HG02759 (cell line): ENCODE results near the gene TDRD5.
A peak's percentile ranks its signal among the peaks of the same experiment; 100 is the strongest.
"Not testable (repeated sequence)": the region's sequence is repeated elsewhere in the genome, so short reads cannot be mapped to it uniquely, and the experiment has no call there.

Experiments used
- ATAC-seq: cut with Tn5 transposase; IDR thresholded peaks from one replicate; pipeline ENCODE4 v1.9.1; 2021; ENCODE audit warnings: mild to moderate bottlenecking, moderate library complexity; ENCODE audit not compliant: unreplicated experiment

TDRD5 gene

DNA sequence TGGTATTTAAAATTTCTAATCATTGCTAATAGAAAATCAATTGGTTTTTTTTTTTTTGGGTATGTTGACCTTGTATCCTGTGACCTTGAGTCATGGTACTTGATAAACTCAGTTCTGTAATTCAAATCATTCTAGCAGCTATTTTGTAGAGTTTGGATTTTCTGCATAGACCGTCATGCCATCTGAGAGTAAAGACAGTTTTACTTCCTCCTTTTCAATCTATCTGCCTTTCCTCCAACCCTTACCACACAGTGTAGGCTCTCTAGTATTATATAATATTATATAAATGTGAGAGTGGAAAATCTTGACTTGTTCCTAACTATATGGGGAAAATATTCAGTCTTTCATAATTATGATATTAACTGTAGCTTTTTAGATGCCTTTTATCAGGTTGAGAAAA lies 7.0 kb downstream of the TDRD5 start:
- ATAC-seq, result no peak

DNA sequence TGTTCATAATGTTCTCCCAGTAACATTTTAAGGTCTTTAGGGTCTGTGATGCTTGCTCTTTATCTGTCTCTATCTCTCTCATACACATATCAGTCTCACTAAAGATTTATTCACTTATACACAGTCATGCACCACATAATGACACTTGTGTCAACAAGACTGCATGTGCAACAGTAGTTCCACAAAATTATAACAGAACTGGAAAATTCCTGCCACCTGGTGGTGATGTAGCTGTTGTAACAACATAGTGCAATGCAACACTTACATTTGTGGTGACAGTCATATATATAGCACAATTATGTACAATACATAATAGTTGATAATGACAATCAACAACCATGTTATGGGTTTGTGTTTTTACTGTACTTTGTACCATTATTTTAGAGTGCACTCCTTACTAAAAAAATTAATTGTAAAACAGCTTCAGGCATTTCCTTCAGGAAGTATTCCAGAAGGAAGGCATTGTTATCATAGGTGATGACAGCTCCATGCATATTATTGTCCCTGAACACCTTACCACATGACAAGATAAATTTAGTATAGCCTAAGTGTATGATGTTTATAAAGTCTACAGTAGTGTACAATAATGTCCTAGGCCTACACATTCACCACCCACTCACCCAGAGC lies 8.1 kb downstream of the TDRD5 start:
- no peak for ATAC-seq

DNA sequence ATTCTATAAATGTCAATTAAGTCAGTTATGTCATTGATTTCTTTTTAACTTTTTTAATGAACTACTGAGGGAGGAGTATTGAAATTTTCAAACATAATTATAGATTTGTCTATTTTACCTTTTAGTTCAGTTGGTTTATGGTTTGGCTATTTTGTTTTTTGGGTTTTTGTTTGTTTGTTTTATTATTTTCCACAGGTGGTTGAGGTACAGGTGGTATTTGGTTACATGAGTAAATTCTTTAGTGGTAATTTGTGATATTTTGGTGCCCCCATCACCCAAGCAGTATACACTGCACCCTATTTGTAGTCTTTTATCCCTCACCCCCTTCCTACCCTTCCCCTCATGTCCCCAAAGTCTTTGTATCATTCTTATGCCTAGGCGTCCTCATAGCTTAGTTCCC lies 9.5 kb downstream of the TDRD5 start:
- ATAC-seq, result no peak

DNA sequence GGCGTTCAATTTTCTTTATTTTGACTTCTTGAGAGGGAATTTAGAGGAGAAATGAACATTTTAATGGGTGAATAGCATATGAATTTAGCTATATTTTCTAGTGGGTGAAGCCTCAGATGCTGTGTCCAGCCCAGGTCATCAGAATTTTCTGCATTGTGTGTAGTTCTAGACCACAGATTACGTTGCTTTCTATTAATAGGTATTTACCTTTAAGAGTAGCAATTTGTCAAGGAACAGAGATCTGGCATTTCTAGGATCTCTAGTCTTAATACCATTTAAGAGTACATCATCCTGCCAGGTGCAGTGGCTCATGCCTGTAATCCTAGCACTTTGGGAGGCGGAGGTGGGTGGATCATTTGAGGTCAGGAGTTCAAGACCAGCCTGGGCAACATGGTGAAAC lies 20.7 kb downstream of the TDRD5 start:
- ATAC-seq, result no peak

DNA sequence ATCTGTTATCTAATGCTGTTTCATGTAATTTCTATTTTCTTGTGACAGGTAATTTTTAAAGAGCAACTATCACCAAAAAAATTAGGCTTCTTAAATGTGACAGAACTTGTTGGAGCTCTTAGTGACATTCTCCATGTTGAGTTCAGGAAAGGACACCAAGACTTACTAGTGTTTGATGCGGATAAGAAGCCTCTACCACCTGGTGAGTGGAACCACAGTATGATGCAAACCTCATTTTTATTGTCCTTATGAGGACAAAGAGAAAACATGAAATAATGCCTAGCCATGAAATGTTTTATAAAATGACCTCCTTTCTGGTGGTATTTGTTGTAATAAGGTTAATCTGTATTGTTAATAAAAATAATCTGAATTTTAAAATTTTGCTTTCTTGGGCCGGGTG lies 39.1 kb downstream of the TDRD5 start:
- ATAC-seq, result no peak

DNA sequence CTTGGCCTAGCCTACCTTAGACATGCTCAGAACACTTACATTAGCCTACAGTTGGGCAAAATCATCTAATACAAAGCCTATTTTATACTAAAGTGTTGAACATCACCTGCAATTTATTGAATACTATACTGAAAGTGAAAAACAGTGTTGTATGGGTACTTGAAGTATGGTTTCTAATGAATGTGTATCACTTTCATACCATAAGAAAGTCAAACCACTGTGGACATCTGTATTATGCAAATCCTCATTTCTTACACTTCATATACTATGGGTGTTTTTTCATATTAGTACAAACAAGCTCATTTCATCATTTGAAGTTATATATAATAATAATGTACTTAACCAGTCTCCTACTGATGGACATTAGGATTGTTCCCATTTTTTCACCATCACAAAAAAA lies 41.2 kb downstream of the TDRD5 start:
- ATAC-seq, result no peak

DNA sequence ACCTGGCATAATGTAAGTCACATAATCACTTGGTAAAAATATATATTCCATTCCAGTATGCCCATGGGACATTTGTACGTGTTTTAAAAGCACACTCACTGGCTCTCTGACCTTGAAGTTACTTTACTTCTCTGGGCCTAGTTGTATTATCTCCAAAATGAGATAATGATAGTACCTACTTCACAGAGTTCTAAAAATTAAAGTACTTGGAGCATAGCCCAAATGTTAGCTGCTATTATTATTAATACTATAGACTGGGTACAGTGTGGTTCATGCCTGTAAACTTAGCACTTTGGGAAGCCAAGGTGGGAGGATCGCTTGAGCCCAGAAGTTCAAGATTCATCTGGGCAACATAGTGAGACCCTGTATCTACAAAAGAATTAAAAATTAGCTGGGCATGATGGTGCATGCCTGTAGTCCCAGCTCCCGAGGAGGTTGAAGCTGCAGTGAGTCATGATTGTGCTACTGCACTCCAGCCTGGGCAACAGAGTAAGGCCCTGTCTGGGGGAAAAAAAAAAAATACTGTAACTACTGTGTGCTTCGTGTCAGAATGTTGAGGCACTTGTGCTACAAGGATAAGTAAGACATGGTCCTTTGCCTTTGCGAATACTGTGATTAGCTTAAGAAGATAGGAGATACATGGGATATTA lies 45.7 kb downstream of the TDRD5 start:
- ATAC-seq, result no peak

DNA sequence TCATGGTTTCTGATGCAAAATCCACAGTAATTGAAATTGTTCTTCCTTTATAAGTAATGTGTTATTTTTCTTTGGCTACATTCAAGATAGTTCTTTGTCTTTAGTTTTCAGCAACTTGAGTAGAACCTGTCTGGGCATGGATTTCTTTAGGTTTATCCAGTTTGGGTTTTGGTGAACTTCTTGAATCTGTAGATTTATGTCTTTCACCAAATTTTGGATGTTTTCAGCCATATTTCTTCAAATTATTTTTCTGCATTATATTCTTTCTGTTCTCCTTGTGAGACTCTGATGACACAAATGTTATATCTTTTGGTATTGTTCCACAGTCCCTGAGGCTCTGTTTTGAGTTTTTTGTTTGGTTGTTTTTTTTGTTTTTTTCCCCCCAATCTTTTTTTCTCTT lies 69.4 kb downstream of the TDRD5 start:
- no peak for ATAC-seq

DNA sequence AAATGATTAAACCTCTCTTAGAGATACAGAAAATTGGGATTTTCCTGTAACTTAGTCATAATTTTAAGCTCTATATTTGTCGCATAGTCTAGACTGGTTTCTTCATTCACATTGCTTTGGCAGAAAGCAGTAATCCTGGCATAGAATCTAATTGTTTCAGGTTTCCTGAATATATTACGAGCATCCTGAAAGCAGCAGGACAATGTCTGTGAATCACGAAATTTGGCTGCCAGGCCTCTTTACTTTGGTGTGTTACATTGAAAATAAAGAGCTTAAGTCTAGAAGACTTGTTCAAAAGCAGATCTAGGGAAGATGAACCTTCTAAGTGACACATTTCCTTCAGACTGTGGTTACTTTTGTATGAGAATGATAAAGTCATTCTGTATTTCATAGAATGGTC lies 72.2 kb downstream of the TDRD5 start:
- ATAC-seq, result no peak

DNA sequence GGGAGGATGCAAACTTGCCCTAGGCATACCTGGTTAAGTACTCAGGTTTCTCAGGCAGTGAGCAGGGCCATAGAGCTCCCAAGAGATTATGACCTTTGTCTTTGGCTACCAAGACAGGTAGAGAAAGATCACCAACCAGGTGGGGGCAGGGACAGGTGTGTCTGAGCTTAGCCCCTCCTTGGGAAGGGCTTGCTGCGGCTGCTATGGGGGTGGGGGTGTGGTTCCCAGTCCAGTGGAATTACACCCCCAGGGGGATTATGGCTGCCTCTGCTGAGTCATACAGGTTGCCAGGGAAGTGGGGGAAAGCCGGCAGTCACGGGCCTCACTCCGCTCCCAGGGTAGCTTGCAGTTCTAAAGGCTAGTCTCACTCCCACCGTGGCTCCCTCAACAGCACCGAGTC lies 86.2 kb downstream of the TDRD5 start:
- no peak for ATAC-seq

DNA sequence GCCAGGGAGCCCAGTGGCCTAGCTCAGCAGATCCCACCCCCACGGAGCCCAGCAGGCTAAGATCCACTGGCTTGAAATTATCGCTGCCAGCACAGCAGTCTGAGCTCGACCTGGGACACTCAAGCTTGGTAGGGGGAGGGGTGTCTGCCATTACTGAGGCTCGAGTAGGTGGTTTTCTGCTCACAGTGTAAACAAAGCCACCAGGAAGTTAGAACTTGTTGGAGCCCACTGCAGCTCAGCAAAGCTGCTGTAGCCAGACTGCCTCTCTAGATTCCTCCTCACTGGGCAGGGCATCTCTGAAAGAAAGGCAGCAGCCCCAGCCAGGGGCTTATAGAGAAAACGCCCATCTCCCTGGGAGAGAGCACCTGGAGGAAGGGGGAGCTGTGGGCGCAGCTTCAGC lies 102.9 kb downstream of the TDRD5 start:
- not testable (repeated sequence) for ATAC-seq

DNA sequence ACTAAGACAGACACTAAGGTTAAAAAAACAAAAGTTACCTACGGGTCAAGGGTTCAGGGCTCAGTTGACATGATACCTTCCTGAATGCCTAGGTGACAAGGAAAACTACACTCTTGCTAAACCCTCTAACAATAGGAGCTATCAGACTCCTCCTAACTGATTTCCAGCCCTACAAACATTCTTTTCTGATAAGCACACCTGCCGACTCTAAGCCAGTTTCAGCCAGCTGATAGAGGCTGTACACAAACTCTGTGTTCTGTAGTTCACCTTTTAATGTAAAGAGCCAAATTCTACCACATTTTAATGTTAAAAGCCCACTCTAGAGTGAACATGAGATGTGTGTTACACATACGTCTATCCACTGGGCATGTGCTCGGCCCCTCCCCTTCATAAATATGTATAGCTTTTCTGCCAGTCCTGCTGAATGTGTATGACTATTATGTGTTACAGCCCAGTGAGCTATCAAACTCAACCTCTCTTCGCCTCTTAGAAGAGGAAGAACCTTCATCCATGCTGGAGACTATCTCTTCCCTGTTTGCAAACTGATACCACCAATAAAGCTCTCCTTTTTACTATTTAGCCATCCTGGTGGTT lies 111.4 kb downstream of the TDRD5 start:
- no peak for ATAC-seq

DNA sequence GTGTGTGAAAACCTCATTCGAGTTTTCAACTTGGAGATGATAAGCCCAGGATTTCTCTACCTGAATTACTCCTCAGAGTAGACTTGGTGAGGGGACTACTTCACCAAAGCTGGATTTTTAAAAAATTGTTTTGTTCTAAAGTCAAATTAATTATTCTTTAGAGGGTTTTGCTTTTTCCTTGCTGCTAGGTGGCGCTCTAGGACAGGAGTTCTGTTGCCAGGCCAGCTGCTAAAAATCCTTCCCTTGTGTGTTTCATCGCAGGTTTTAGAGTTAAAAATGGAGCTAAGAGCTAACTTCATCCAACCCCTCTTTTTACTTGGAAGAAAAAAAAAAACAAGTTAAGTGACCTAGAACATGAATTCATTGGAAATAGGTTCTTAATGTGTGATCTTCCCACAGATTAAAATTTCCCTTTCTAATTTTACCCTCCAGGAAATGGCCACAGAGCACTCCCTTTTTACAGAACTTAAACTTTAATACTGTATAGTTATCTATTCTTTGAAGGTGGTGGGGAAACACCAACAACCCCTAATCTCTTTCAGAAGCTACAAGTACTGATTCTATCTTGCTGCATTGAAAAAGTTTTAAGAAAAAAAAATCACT lies 114.8 kb downstream of the TDRD5 start:
- no peak for ATAC-seq

DNA sequence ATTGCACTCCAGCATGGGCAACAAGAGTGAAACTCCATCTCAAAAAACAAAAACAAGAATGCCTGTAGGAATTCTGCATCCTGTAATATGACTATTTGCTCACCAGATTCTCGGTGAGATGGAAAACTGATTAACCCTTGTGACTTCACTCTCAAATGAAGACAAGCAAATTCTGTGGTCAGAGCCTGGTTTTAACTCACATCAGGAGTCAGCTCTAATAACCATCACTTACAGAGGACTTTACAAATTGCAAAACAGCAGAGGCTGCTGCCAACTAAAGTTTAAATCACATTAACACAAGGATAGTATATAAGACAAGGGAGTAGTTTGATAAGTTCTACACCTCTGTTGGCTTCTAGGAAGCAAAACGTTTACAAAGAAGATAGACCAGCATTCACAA lies 115.8 kb downstream of the TDRD5 start:
- no peak for ATAC-seq

DNA sequence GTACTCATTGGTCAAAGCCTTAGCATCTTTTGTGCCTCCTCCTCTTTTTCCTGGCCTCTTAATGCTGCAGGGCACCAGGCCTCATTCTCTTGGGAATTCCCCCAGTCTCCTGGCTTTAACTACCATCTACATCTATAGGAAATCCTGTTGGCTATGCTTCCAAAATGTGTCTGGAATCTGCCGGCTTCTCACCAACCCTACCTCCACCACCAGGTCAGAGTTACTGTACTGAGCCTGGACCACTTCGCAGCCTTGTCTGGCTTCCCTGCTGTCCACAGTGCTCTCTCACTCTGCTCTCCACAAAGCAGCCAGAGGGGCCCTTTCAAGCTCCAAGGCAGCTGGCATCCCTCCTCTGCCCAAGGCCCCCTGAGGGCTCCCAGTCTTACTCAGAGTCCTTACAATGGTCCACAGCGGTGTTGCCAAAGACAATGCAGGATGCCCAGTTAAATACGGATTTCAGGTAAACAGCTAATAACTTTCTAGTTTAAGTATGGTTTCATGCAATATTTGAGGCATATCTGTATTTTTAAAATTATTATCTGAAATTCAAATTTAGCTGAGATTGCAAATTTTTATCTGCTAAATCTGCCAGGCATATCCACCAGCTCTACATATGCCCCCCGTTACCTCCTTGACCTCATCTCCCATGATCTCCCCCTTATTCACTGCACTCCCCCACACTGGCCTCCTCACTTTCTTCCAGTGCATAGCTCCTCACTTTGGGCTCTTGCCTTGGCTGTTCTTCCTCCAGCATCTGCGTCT lies 117.0 kb downstream of the TDRD5 start:
- ATAC-seq, result no peak

DNA sequence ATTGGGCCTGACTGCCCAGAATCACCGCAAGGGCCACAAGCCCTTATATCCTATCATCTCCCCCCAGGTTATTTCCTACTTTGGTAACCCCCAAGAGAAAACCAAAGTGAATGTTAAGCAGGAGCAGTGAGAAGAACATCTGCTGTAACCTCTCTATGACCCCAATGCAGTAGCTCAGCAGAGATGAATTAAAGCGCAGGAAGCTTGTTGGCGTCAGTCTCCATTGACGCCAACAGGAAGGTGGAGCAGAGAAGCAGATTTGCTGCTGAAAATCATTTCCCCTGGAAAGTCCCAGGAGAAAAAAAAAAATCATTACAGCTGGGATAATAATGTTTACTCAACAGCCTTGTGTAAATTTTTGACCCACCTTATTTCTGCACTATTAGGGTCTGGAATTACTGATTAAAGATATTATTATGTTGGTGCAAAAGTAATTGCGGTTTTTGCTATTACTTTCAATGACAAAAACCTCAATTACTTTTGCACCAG lies 118.3 kb downstream of the TDRD5 start:
- peak; percentile 89 for ATAC-seq

DNA sequence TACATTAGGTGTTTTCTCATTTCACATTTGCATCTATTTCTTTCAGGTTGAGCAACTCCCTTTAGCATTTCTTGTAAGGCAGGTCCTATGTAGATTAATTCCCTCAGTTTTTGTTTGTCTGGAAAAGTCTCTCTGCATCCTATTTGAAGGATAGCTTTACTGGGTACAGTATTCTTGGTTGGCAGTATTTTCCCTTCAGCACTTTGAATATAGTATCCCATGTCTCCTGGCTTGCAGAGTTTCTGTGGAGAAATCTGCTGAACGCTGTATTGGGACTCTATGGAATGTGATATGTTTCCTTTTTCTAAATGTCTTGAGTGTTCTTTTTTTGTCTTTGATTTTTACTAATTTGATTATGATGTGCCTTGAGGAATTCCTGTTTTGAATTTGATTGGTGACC lies 122.5 kb downstream of the TDRD5 start:
- ATAC-seq, result no peak

DNA sequence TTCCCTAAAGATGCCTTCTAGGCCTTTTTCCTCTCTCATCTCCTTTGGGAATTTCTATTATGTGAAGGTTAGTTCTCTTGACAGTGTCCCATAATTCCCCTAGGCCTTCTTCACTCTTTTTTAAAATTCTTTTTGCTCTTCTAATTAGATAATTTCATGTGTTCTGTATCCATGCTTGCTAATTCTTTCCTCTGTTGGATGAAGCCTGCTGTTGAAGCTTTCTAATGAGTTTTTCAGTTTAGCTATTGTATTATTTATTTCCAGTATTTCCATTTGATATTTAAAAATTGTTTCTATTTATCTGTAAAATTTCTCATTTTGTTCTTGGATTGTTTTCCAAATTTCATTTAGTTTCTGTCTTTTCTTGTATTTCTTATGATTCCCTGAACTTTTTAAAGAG lies 123.0 kb downstream of the TDRD5 start:
- no peak for ATAC-seq

DNA sequence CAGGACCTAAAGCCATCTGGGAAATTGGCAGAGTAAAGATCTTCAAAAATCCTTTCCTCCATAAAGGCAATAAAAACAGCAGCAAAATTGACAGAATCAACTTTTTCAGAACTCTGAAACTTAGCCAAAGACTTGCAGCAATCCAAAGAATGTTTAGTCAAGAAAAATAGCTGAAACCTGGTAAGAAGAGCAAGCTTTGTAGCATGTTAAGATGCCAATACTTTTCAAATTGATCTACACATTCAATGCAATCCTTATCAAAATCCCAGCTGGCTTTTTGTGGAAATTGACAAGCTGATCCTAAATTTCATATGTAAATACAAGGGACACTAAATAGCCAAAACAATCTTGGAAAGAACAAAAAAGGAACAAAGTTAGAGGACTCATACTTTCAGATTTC lies 127.6 kb downstream of the TDRD5 start:
- no peak for ATAC-seq

DNA sequence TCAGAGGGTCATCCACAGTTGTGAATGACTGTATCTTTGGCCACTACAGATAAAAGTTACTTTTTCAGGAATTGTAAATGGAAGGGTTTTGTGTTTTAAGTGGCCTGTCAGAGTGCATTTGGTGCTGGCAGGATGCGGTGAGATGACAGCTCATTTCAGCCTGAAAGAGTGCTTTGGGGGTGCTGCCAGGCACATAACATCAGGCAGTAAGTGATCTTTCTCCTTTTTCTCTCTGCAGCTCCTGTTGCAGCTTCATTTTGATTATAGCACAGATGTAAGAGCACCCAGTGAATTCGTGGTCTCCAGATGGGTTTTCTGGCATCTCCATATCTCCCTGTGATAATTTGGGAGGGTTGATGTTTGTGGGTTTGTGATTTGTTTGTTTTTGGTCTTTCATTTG lies 136.6 kb downstream of the TDRD5 start:
- no peak for ATAC-seq

DNA sequence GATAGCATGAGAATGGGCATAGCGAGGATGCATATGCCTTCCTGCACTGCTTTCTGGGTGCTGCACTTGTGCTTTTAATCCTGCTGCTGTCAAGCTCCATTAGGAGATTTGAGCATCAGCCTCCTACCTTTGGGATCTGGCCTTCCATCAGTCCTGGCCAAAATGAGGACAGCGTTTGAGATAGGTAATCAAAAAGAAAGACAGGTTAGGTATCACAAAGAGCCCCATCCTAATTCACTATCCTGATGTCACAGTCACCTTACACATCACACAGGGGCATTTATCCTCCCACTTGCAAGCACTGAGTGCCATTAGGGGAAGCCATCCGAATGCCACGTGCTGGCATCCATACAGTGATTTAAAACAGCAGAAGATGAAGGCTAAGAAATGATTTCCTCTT lies 138.2 kb downstream of the TDRD5 start:
- no peak for ATAC-seq
